Measurements from ENCODE around the gene RFESD.
"Not testable (repeated sequence)": the region's sequence is repeated elsewhere in the genome, so short reads cannot be mapped to it uniquely, and the experiment has no call there.

RFESD gene

DNA sequence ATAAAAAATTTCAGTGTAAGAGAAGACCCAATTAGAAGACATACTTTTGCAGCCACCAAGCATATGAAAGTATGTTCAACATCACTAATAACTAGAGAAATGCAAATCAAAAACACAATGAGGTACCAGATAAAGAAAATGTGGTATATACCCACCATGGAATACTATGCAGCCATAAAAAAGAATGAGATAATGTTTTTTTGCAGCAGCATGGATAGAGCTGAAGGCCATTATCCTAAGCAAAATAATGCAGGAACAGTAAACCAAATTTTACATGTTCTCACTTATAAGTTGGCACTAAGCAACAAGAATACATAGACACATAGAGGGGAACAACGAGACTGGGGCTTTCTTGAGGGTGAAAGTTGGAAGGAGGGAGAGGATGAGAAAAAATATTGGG lies 43.1 kb downstream of the RFESD start:
- H3K27me3 Mint-ChIP-seq: peaks cover 8% of the 10 kb centered on the region
- no peaks in the 10 kb centered on the region for H3K4me1 Mint-ChIP-seq
- H3K9me3 Mint-ChIP-seq: no peaks in the 10 kb centered on the region
- no peak overlapping the region for H3K4me3 Mint-ChIP-seq
- H3K36me3 Mint-ChIP-seq: no peaks in the 10 kb centered on the region
- H3K27ac Mint-ChIP-seq: no peak overlapping the region
- no peak for DNase-seq
- CTCF ChIA-PET: no interaction called here

- no peak overlapping the region for H3K4me3 Mint-ChIP-seq
- no peaks in the 10 kb centered on the region for H3K4me1 Mint-ChIP-seq
- CTCF ChIA-PET: no interaction called here
- H3K27me3 Mint-ChIP-seq: peaks cover 8% of the 10 kb centered on the region
- H3K9me3 Mint-ChIP-seq: no peaks in the 10 kb centered on the region
- DNase-seq: no peak
- no peaks in the 10 kb centered on the region for H3K36me3 Mint-ChIP-seq
- no peak overlapping the region for H3K27ac Mint-ChIP-seq
These were observed 43.8 kb downstream of the RFESD start for GRCh38 chr5:95690333-95690732.

DNA sequence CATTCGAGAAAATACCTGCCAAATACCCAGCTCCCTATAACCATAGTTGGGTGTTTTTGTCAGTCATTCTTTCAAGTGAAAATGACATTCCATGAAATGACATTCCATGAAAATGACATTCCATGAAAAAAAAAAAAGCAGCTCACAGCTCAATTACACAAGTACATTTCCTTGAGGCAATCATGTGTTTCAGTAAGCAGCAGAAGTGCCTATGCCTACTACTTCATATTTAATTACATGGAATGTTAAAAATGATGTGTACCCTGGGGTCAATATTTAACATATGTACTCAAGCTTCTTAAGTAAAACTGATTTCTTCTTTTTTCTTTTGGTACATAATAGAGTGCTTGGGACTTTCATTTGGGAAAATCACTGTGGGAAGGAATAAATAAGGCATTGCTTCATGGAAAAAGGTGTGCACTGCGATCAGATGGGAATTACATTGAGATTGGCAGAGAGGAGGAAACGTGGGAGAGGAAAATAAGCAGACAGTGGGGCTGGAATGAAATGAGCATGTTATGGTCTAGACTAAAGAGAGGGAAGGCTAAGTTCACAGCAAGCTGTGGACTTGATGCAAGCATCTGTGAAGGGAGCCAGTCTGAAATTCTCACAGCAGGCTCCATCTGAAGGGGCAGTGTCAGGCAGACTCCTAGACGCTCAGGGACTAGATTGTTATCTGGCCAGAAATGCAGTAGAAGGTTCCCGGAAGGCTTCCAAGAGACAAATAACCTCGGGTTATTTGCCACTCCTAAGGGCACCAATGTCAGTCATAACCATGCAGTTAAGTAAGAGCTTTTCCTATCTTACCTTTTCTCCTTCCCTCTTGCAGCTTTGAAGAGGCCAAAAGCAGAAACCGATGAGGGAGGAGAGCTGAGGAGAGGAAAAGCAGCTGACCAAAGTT lies 51.5 kb downstream of the RFESD start:
- H3K4me3 Mint-ChIP-seq: no peak overlapping the region
- no peaks in the 10 kb centered on the region for H3K36me3 Mint-ChIP-seq
- DNase-seq: no peak
- no peak overlapping the region for H3K27ac Mint-ChIP-seq
- H3K27me3 Mint-ChIP-seq: peaks cover 34% of the 10 kb centered on the region
- no peaks in the 10 kb centered on the region for H3K4me1 Mint-ChIP-seq
- CTCF ChIA-PET: interaction anchor here (1.3 kb wide), 1 partner anchor 150 kb away, joined by 4 read pairs; no protein-coding TSS in a partner anchor
- no peaks in the 10 kb centered on the region for H3K9me3 Mint-ChIP-seq

DNA sequence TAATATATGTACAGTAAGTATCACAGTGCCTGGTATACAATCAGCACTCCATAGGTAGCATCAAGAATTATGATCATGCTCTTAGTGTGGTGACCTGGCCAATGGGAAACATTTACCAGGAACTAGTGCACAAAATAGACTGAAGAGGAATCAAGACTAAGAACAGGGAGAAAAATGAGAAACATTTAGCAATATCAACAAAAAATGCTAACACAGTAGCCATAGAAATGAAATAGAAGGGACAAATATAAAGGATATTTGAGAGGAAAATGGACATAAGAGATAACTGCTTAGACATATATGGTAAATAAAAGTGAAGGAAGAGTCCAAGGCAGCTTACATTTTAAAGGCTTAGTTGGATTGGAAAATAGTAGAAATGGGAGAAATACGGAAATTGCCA lies 52.8 kb downstream of the RFESD start:
- Mint-ChIP-seq H3K27me3 (peaks cover 29% of the 10 kb centered on the region), H3K4me3 (no peak overlapping the region), H3K27ac (no peak overlapping the region), H3K36me3 (no peaks in the 10 kb centered on the region), H3K9me3 (no peaks in the 10 kb centered on the region), H3K4me1 (no peaks in the 10 kb centered on the region)
- CTCF ChIA-PET: no interaction called here
- no peak for DNase-seq

DNA sequence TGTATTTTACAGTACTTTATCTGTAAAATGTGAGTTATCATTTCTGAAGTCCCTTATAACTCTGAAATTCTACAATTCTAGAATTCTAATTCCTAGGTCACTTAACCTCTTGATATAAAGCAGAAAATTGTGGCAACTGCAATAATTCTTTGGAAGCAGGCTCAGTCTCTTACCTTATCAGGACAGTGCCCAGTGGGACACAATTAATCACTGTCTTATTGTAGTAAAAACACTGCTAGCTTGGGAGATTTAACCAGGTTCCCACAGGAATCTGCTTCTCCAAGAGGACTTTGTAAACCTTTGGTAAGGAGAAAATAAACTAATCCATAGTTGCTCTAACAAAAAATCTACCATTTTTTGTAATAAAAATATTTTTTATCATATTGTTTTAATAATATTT lies 54.5 kb downstream of the RFESD start:
- Mint-ChIP-seq H3K27me3 (peaks cover 25% of the 10 kb centered on the region), H3K4me3 (no peak overlapping the region), H3K4me1 (peaks cover under 1% of the 10 kb centered on the region), H3K36me3 (no peaks in the 10 kb centered on the region), H3K9me3 (no peaks in the 10 kb centered on the region), H3K27ac (no peak overlapping the region)
- CTCF ChIA-PET: no interaction called here
- DNase-seq: no peak

DNA sequence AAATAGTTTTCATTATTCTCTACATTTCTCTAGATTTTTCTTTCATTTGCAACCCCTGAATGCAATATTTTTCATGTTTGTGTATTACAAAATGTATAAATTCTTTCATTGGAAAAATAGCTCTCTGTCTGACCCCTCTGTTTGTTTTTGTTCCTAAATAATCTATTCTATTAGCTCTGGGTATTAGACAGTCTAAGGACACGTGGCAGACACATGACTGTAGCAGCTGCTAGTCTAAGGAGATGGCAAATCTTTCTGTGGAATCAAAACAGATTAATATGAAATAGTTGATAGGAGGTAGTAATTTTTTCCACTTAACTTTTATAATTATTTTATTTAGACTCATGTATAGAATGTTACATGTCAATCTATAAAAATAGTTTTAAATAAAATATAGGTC lies 57.6 kb downstream of the RFESD start:
- Mint-ChIP-seq H3K4me3 (no peak overlapping the region), H3K36me3 (no peaks in the 10 kb centered on the region), H3K27me3 (peaks cover 18% of the 10 kb centered on the region), H3K27ac (no peak overlapping the region), H3K9me3 (no peaks in the 10 kb centered on the region), H3K4me1 (peaks cover 4% of the 10 kb centered on the region)
- DNase-seq: no peak
- CTCF ChIA-PET: no interaction called here

DNA sequence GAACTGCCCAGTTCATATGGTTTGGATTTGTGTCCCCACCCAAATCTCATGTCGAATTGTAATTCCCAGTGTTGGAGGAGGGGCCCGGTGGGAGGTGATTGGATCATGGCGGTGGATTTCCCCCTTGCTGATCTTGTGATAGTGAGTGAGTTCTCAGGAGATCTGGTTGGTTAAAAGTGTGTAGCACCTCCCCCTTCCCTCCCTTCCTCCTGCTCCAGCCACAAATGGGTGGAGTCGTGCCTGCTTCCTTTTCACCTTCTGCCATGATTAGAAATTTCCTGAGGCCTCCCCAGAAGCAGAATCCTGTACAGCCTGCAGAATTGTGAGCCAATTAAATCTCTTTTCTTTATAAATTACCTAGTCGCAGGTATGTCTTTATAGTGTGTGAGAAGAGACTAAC lies 59.6 kb downstream of the RFESD start:
- H3K9me3 Mint-ChIP-seq, H3K36me3 Mint-ChIP-seq, H3K4me3 Mint-ChIP-seq, H3K27ac Mint-ChIP-seq, CTCF ChIA-PET, DNase-seq, H3K4me1 Mint-ChIP-seq: not testable (repeated sequence)
- peaks cover 15% of the 10 kb centered on the region for H3K27me3 Mint-ChIP-seq

- no peaks in the 10 kb centered on the region for H3K36me3 Mint-ChIP-seq
- no peak overlapping the region for H3K27ac Mint-ChIP-seq
- peaks cover 4% of the 10 kb centered on the region for H3K4me1 Mint-ChIP-seq
- CTCF ChIA-PET: no interaction called here
- H3K9me3 Mint-ChIP-seq: no peaks in the 10 kb centered on the region
- DNase-seq: no peak
- no peak overlapping the region for H3K4me3 Mint-ChIP-seq
- peaks cover 22% of the 10 kb centered on the region for H3K27me3 Mint-ChIP-seq
These were observed 60.5 kb downstream of the RFESD start for GRCh38 chr5:95707055-95707454.

Measured in activated naive CD4-positive, alpha-beta T cell treated with anti-CD3 and anti-CD28 coated beads, Interleukin-2, amount 10 ng/mL, durations not matched to agents 7 days and 5 days (primary cell).